ENCODE results near the gene RYR3.

DNA sequence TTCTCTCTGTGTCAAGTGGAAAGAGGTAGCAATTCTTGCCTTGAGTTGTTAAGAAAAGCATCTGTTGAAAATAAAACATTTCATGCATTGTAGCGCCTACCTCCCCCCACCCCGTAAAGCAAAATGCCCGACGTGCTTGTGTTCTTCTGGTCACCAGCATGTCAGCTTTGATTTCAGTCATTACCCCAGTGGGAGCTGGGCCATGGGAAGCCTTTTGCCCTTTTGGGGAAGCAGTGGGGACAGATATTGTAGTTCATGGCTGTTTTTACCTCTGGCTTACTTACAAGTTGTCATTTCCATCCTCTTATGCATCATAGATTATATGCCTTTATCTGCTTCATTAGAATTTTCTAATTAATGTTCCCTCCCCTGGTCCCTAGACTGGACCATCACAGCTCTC, 328.7 kb downstream of the RYR3 start:
- TF ChIP-seq, protein P1, sequence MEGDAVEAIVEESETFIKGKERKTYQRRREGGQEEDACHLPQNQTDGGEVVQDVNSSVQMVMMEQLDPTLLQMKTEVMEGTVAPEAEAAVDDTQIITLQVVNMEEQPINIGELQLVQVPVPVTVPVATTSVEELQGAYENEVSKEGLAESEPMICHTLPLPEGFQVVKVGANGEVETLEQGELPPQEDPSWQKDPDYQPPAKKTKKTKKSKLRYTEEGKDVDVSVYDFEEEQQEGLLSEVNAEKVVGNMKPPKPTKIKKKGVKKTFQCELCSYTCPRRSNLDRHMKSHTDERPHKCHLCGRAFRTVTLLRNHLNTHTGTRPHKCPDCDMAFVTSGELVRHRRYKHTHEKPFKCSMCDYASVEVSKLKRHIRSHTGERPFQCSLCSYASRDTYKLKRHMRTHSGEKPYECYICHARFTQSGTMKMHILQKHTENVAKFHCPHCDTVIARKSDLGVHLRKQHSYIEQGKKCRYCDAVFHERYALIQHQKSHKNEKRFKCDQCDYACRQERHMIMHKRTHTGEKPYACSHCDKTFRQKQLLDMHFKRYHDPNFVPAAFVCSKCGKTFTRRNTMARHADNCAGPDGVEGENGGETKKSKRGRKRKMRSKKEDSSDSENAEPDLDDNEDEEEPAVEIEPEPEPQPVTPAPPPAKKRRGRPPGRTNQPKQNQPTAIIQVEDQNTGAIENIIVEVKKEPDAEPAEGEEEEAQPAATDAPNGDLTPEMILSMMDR (IDR thresholded peaks at IDR 0.05; ENCODE audit: low read length) = no peak
- TF ChIP-seq EZH2 (optimal IDR thresholded peaks at IDR 0.05; ENCODE audit: low read depth, low read length) (no peak), EZH2phosphoT487 (IDR thresholded peaks at IDR 0.05; ENCODE audit: low read length) (no peak)
